SHP77 (cell line): ENCODE measurements around the gene ERCC6L2.

Source experiments
- DNase-seq, 2 experiments: peaks; one replicate each; lab custom pipeline; 2025; lab: John Stamatoyannopoulos, UW

ERCC6L2 gene, protein sequence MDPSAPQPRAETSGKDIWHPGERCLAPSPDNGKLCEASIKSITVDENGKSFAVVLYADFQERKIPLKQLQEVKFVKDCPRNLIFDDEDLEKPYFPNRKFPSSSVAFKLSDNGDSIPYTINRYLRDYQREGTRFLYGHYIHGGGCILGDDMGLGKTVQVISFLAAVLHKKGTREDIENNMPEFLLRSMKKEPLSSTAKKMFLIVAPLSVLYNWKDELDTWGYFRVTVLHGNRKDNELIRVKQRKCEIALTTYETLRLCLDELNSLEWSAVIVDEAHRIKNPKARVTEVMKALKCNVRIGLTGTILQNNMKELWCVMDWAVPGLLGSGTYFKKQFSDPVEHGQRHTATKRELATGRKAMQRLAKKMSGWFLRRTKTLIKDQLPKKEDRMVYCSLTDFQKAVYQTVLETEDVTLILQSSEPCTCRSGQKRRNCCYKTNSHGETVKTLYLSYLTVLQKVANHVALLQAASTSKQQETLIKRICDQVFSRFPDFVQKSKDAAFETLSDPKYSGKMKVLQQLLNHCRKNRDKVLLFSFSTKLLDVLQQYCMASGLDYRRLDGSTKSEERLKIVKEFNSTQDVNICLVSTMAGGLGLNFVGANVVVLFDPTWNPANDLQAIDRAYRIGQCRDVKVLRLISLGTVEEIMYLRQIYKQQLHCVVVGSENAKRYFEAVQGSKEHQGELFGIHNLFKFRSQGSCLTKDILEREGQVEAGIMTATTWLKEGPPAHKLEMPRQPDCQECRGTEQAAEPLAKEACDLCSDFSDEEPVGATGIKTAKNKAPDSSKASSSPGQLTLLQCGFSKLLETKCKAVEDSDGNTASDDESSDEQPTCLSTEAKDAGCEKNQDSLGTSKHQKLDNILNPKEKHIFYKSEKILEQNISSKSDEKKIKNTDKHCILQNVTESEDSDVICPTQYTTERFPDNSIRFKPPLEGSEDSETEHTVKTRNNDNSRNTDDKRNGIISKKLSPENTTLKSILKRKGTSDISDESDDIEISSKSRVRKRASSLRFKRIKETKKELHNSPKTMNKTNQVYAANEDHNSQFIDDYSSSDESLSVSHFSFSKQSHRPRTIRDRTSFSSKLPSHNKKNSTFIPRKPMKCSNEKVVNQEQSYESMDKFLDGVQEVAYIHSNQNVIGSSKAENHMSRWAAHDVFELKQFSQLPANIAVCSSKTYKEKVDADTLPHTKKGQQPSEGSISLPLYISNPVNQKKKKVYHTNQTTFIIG (N-terminal part only)

DNA sequence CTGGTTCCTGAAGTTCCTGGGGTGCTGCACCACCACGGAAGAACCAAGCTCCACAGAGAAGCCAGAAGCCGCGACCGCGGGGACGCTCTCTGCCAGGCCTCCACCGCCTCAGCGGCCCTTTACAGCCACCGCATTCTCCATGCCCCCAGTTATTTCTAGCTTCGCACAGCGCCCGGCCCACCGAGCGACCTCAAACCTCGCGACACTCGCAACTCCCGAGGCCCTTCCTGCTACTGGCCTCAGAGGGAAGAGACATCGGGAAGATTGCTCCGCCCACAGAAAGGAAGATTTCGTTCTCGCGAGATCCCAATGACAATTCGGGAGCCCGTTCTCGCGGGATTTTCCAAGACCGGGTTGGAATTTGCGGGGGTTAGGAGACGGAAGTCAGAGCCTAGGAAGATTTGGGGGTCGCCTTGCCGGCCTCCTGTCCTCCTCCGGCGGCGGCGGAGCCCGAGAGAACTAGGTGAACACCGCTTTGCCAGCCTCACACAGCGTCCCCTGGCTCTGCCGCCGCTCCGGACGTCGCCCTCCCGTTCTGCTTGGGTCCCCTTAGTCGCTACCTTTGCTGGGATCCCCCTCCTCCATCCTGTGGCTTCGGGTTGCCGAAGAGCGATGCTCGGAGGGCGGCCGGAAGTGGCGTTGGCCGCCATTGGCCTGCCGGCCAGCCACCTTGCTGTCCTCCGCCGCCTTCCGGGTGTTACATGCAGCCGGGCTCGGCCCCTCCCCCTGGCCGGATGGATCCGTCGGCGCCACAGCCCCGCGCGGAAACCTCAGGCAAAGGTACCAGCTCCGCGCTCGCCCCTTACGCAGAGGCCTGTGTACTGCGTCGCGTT, at the start of gene ERCC6L2:
ERCC6L2 (plus strand) TSS at position 387 of the 833 bp plus-strand sequence; CDS start at position 735, 348 bp downstream.
- DNase-seq, result peak; percentile 96 to 98

DNA sequence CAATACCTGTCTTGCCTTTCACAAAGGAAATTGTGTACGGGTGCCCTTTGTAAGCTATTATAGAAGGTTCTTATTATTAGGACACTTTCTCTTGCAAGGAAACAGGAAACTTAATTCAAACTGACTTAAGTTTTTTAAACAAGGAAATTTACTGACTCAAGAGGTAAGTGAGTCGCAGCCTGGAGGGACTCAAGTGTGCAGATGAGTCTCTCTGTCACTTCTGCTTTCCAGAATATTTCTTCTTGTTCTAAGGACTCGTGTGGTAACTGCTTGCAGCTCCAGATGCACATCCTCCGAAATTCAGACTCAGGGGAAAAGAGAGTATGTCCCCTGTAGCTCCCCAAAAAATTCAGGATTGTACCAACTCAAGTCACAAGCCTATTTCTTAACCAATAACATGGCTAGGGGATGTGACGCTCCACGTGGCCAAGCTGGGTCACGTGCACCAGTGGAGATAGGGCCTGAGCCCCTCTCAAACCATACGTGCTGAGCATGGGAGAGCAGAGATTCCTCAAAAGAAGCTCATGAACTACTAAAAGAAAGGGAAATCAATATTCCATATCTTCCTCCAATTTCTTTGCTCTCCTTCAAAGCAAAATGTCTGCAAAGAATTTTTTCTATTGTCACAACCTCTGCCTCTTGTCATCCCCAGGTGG, 49.2 kb upstream of the ERCC6L2 start:
- DNase-seq, result no peak

DNA sequence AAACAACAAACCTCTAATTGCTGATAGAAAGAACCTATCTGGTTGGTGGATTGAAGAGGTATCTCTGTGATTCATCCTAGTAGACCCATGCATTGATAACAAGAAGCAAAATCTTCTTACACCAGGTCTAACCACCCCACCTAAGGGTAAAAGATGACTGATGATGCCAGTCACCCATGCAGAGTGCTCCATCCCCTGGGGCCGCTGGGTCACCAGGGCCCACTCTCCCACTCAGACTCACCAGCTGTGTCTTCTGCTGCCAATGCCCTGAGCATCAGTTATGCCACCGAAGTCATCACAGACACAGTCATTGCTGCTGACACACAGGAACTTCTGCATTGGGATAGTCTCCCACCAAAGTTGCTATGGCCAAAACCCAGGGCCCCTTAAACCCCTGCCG, 44.7 kb upstream of the ERCC6L2 start:
- no peak for DNase-seq

DNA sequence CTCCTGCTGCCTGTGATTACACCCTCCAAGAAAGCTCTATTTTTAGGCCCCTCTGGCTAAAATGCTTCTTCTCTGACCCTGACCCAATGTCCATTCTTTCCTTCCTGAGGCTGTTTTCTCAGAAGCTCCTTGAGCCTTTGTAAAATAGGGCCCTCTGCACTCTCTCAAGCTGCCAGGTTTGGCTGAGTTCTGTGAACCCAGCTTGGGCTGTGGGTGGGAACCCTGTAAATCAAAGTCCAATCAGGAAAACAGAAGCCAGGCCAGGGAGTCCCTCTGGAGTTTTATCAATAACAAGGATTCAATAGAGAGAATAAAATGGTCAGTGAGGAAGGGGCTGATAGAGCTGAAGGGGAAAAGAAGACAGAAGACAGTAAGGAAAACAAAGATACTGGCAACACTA, 43.7 kb upstream of the ERCC6L2 start:
- no peak for DNase-seq

DNA sequence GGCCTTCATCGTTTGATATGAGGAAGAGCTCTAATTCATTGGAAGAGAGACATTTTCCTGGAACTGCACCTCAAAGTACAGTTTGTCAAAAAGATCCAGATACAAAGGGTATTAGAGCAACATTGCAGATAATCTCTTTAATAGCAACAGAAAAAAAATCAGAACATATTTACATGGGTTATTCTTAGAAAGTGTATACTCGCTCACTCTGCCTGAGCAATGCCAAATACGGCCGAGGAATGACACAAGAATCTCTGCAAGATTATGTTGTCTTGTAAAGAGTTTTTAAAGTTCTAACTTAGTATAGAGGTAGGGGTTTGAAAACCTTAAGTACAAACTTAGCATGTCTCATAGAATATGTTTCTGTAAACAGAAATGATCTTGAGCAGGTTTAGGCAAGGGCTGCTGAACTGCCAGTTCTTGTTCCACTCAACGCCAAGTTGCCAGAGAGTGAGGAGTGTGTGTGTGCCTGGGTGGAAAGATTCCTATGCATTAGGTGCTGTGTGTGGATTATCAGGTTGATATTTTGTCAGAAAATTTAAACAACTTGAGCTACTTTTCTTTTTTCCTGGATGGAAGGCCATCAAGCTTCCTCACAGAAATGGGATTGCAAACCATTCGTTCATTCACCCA, 41.8 kb upstream of the ERCC6L2 start:
- no peak for DNase-seq

DNA sequence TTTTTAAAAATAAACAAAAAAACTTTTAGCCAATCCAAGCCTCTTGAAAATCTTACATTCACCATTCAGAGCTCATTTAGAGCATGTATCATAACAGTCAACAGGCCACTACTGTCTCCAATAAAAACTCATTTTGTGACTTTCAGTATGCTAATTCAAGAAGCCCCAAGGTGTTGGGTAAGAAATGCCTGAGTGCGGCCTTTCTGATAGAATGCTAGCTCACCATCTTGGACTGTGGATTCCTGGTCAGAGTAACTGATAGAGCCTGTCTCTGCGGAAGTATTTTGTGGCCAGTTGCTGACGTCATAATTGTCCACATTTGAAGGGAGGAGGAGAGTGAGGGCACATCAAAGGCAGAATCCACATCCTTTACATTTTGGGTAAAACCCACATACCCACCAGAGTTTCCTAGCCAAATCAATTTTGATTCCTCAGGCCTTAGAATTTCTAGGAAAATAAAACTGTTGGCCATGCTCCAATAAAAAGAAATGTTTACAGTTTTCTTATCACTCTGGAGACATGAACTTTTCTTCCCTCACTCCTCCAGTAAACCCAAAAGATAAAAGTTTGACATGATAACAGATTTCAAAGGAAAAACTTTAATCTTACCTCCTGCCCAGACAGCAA, 41.1 kb upstream of the ERCC6L2 start:
- no peak for DNase-seq

DNA sequence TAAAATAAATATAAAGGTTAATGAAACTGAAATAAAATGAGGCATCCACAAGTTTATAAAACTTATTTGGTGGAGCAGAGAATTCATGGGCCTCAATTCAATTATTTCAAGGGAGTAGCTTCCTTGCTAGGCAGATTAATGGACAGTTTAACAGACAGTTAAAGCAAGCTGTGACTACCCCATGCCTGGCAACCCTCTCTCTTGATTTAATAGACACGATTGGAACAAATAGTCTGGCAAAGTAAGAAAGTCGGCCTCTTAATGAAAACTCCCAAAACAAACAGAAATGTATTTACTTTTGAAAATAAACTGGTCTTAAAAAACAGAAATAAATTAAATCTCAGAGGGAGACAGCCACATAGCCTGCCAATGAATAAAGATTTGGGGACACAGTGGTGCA, 40.1 kb upstream of the ERCC6L2 start:
- no peak for DNase-seq

DNA sequence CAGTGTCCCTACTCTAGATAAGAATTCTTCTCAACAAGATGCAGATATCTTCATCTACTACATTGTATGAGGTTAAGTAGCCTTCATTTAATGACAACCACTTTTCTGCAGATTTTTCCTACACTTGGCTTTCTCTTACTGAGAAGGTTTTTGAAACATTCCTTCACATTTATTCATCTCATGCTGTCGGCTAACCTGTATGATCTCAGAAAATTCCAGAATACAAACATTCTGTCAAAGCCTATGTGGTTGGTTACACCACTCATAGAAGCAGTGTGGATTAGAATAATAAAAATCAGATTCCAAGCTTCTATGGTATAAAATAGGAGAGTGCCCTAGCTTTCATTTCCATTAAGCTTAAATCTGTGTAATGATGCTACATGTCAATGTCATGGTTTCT, 39.4 kb upstream of the ERCC6L2 start:
- DNase-seq, result no peak

DNA sequence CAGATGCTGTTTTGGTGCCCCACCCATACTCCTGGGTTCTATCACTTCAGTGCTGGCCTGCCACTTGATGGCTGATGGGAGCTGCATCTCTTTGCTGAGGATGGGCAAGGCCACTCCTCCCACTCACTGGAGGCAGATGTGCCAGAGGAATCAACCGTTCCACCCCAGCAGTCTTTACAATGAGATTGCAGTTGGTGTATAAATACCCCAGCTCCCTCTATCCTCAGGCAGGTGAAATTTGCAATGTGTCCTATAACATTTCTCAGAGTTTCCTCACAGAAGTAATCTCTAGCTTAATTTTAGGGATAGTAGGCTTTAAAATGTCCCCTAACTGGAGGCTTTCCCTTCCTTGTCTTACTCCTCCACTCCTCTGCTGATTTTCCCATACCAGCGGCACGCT, 36.5 kb upstream of the ERCC6L2 start:
- no peak for DNase-seq

DNA sequence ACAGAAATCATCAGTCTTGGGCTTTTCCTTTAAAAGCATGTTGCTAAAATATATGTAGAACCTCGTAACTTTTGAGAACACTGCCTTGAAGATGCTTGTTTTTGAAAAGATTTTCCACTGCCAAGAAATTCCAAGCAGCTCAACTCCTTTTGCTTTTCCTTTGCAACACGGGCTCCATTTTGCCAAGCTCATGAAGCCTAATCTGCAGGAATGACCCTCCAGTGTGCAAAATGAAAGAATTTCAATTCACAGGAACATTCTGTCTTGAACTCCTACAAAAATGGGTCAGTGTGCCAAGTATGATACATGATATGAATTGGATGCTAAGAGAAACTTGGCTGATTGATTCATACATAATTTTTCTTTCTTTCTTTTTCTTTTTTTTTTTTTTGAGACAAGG, 35.4 kb upstream of the ERCC6L2 start:
- no peak for DNase-seq

DNA sequence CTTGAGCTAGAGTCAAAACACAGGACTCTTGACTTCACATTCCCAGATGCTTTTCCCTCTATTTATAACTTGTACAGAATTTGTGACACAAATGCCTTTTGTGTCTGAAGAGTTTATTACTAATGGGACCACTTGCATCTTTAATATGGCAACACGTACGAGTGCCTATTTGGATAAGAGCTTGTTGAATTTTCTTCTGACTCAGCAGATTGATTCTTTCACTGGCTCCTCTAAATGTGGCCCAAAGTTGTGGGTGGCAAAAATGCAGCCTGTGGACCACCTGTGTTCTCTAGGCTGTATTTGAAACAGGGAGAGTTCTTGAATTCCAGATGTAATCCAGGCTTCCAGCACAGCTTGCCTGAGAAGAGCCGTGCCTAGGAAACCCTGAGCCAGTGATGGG, 34.1 kb upstream of the ERCC6L2 start:
- DNase-seq, result no peak

DNA sequence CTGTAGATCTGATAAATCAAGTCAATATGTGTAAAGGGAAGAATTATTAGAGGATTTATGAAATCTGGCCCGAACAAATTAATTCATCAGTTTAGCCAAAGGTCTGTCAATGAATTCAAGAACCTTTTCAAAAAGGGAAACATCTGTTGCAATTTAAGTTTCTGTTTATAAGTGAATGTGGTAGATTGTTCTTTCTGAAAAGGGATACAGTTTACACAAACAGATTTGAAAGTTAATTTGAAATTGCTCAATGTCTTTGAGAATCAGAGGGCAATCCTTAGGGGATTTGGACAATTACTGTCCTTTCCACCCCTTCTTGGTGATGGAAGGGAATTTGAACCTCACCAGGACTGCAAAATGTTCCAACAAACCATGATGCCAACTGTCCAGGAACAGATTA, 29.7 kb upstream of the ERCC6L2 start:
- DNase-seq, result no peak

DNA sequence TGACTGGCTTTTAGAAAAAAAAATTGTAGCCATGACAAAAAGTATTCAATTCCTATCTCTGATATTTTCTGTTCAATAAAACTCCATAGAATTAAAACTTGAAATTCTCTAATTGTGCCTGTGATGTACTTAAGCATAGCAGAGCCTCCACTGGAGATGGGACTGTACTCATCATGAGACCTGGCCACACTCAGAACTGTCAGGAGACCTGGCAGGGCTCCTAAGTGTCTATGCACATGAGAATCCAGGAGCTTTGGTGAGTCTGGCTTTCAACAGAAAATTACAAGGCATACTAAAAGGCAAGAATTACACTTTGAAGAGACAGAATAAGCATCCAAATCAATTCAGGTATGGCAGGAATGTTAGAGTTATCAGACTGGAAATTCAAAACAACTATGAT, 26.7 kb upstream of the ERCC6L2 start:
- DNase-seq, result no peak

DNA sequence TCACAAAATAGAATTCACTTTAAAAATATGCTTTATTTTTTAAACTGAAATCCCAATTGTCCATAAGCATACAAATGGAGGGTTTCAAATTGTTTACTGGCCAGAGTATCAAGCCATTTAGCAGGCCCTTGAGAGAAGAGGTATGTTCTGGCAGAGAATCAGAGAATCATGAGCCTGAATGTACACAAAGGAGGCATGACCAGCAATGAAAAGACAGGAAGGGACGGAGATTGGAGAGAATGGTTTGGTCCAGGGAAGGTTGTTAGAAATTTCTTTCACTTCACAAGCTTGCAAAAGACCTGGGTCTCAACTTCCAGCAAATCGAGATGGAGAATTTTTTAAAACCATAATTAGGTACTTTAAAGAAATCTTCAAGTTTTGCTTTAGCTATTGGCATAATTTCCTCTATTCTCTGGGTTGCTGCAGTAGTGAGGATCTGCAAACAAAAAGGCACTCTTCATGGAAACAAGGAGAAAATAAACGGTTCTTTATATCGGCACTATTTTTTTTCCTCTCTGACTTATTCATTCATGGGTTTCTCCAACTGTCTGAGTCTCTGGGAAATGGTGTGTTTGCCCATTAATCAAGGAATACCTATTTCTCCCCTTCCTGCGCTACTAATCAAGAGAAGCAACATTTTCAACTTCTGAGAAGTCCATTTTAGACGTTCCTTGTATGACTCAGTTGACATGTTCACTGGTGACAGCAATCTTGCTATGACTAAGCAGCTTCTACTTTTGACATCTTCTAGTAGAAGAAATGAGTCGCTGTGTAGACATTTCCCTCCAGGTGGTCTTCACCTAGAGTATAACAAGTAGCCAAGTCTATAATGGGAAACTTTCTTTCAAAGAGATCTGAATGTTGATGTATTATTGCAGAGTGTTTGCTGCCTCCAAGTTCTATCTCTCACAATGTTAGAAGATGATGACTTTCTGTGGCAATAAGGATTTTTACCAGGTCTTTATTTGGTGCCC, 23.1 kb upstream of the ERCC6L2 start:
- peak in 1 of 2 experiments; percentile 30 for DNase-seq

DNA sequence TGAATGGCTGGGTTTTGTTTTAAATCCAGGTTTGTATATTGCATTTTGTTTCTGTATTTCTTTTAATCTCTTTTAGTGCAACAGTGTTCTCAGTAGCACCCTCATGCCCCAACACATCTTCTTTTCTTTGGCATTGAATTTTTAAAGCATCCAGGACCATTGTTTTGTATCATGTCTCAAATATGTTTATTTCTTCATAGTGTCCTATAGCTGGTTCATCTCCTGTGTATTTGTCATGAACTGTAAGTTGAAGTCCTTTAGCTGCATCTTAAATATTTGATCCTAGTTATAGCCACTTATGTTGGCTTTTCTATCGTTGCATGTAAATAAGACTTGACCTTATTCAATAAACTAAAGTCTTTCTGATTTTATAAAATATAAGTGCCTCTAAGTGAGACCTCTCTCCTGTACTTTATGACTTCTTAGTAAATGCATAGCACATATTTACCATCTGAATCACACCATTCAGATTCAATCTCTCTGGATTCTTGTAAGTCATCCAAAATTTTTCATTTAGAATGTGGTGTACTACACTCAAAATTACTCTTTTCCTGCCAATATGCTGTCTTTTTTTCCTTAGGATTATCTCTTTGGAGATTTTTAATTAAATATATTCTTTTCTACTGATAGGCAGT, 21.0 kb upstream of the ERCC6L2 start:
- no peak for DNase-seq

DNA sequence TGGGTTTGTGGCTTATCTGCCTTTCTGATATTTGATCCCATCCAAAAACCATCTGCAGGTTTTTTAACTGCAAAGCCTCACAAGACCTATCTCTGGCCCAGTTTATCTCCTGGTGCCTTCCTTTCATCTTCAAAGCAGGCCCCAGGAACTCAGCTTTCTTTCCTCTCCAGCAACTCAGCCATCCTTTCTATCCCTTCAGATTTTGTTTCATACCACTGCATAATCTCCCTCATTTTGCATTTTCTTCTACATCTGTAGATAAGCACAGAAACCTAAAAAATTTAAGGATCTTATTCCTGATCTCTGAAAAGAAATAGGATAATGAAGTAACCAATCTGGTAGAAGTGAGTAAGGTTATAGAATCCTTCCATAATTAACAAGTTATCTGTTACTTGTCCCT, 19.5 kb upstream of the ERCC6L2 start:
- no peak for DNase-seq

DNA sequence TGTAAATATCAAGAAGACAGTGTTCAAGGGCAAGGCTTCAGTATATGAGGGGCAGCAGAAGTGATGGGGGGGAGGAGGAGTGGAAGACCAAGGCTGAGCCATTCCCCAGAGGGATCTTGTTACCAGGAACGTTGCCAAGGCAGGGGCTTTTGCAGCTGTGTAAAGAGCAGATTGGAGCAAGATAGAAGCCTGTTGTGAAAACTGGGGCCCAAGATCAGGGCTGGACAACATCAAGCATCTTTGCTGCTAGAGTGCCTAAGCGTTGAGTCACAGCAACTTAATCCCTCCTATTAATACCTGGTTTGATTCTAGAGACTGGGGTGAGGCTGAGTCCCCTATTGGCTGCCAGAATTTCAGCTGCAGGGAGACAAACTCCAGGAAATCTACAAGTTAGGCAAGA, 18.4 kb upstream of the ERCC6L2 start:
- peak in 1 of 2 experiments; percentile 2 for DNase-seq

DNA sequence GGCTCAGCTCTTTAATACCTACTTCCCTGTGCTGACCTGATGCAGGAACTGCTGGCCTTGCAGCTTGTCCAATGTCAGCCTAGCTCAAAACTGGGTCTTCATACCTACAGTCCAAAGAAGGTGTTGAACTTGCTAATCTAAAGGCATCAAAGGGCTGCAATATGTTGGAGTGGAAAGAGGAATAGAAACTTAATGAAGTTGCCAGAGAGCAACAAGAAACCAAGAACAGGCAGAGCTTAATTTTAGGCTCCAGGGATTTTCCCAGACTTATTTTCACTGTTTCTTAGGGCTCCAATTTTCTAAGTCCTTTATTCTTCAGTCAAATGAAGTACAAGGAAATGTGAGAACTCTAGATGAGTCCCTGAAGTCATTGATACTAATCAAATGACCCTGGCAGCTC, 17.6 kb upstream of the ERCC6L2 start:
- no peak for DNase-seq
